Panc1 (cell line): ENCODE data around the gene PARD3. TPM values are rescaled to one million over a fixed set of nuclear protein-coding genes. Genes with fewer than 3 reads are reported as not detected.

Experiments used
- ATAC-seq: fragments of 200-7000 bp; cut with Tn5 transposase; 2 replicates; pipeline ENCODE4 v1.9.1; 2020; ENCODE audit warnings: mild to moderate bottlenecking, moderate library complexity
- BruUV-seq: library from RNA; stranded (reverse); fragments of 400-500 nt; replicated peaks from 2 replicates; lab custom pipeline; 2021; lab: Mats Ljungman, UMichigan
- CTCF ChIA-PET: fragments of 300-600 bp; sonication (Branson Sonifier 250); formaldehyde crosslinking; loops from one replicate; lab custom pipeline; 2022; ENCODE audit warnings: antibody characterized with exemption; lab: Charles Lee
- POLR2A ChIA-PET: fragments of 300-600 bp; sonication (Branson Sonifier 250); formaldehyde crosslinking; loops from one replicate; lab custom pipeline; 2022; ENCODE audit warnings: antibody characterized with exemption; lab: Charles Lee
- DNase-seq: peaks from one replicate; pipeline ENCODE4 v3.0.0-alpha.2; 2010; ENCODE audit warnings: low read depth, low spot score
- H3K27ac ChIP-seq: 2 replicates; pipeline ENCODE4 v1.5.1; 2011; ENCODE audit warnings: mild to moderate bottlenecking, low read length, inconsistent platforms
- H3K27me3 ChIP-seq: fragments of 200-500 bp; sonication (Bioruptor generic); 2 replicates; pipeline ENCODE4 v1.6.0; 2014; ENCODE audit warnings: low read length, inconsistent platforms; ENCODE audit not compliant: control insufficient read depth, insufficient read depth
- H3K36me3 ChIP-seq: fragments of 200-500 bp; sonication (Bioruptor generic); 2 replicates; pipeline ENCODE4 v1.5.1; 2014; ENCODE audit warnings: inconsistent platforms, mild to moderate bottlenecking, low read length, moderate library complexity; ENCODE audit not compliant: control insufficient read depth, insufficient read depth
- H3K4me1 ChIP-seq: 2 replicates; pipeline ENCODE4 v1.5.1; 2011; ENCODE audit warnings: inconsistent platforms, mild to moderate bottlenecking, low read length, moderate library complexity; ENCODE audit not compliant: control insufficient read depth, insufficient read depth
- H3K4me3 ChIP-seq, 2 experiments: 2 replicates each; pipeline ENCODE4 v1.5.1; 2011 to 2012; ENCODE audit warnings: low read depth in 2 of 2, low read length in 2 of 2, mild to moderate bottlenecking in 2 of 2, inconsistent platforms in 1 of 2, moderate library complexity in 1 of 2
- H3K9me3 ChIP-seq: fragments of 200-500 bp; sonication (Bioruptor generic); 2 replicates; pipeline ENCODE4 v1.5.1; 2014; ENCODE audit warnings: low read depth, mild to moderate bottlenecking, inconsistent platforms, low read length, moderate library complexity; ENCODE audit not compliant: control insufficient read depth, insufficient read depth
- CTCF ChIP-seq: fragments of 450-650 bp; IDR thresholded peaks from 2 replicates; pipeline ENCODE4 v1.5.1; 2017; ENCODE audit warnings: mild to moderate bottlenecking
- POLR2AphosphoS5 ChIP-seq: IDR thresholded peaks from 2 replicates; pipeline ENCODE4 v1.6.1; 2012; ENCODE audit warnings: mild to moderate bottlenecking, low read depth, low read length, moderate library complexity
- REST ChIP-seq, 2 experiments: IDR thresholded peaks; 2 replicates each; pipeline ENCODE4 v1.6.1; 2011 to 2012; ENCODE audit warnings: low read depth in 2 of 2, control low read depth in 1 of 2, low read length in 1 of 2, mild to moderate bottlenecking in 1 of 2, moderate library complexity in 1 of 2; ENCODE audit not compliant: insufficient read depth in 1 of 2
- SIN3A ChIP-seq: IDR thresholded peaks from 2 replicates; pipeline ENCODE4 v1.6.1; 2012; ENCODE audit warnings: low read depth, mild to moderate bottlenecking, low read length, moderate library complexity, borderline replicate concordance; ENCODE audit not compliant: insufficient read depth
- TCF7L2 ChIP-seq: IDR thresholded peaks from 2 replicates; pipeline ENCODE4 v1.6.1; 2011; ENCODE audit warnings: mild to moderate bottlenecking, low read depth, low read length, inconsistent platforms
- in situ Hi-C: cut with HindIII; loops from 2 replicates; pipeline ENCODE4 v1.10.0; 2016; ENCODE audit warnings: low sequenced_read_pairs, low pct_unique_long_range_greater_than_20kb
- intact Hi-C: fragments of 100-400 bp; cut with micrococcal nuclease; formaldehyde crosslinking; loops from one replicate; pipeline ENCODE4 v1.10.0; 2022; ENCODE audit not compliant: unreplicated experiment
- total RNA-seq: library from RNA; stranded (reverse); gene quantifications from one replicate; pipeline ENCODE4 v1.2.1, GENCODE V29; 2021; ENCODE audit not compliant: unreplicated experiment

Gene PARD3
- total RNA-seq, 1 experiment from 2014 or later: 29.8 TPM

GRCh38 chr10:34241226-34242000 lies 573.7 kb downstream of the PARD3 start:
- no TSS peak for BruUV-seq
- Histone ChIP-seq H3K27ac (no peak overlapping the region), H3K27me3 (no peaks in the 10 kb centered on the region), H3K36me3 (no peaks in the 10 kb centered on the region), H3K4me3 (no peak overlapping the region), H3K9me3 (no peaks in the 10 kb centered on the region), H3K4me1 (no peaks in the 10 kb centered on the region)
- ChIA-PET POLR2A (interaction anchor here (0.6 kb wide), 1 partner anchor 703 kb away, joined by 4 read pairs; no protein-coding TSS in a partner anchor), CTCF (no interaction called here)
- no peak for DNase-seq
- in situ Hi-C loops (no loop called here), intact Hi-C loops (no loop called here)
- TF ChIP-seq REST (IDR thresholded peaks at IDR 0.05; ENCODE audit: insufficient read depth in 1 of 2, low read depth in 2 of 2, low read length in 1 of 2) (no peak), TCF7L2 (no peak), POLR2AphosphoS5 (no peak), SIN3A (no peak), CTCF (no peak)
- no peak for ATAC-seq

- ChIA-PET CTCF (no interaction called here), POLR2A (no interaction called here)
- Histone ChIP-seq H3K4me1 (no peaks in the 10 kb centered on the region), H3K27me3 (no peaks in the 10 kb centered on the region), H3K36me3 (no peaks in the 10 kb centered on the region), H3K4me3 (no peak overlapping the region), H3K9me3 (no peaks in the 10 kb centered on the region), H3K27ac (no peak overlapping the region)
- intact Hi-C loops (no loop called here), in situ Hi-C loops (no loop called here)
- TF ChIP-seq POLR2AphosphoS5: no peak
- TF ChIP-seq CTCF: no peak
- no peak for TF ChIP-seq REST (IDR thresholded peaks at IDR 0.05; ENCODE audit: insufficient read depth in 1 of 2, low read depth in 2 of 2, low read length in 1 of 2)
- no peak for TF ChIP-seq TCF7L2
- no peak for TF ChIP-seq SIN3A
- BruUV-seq: no TSS peak
- ATAC-seq: no peak
- DNase-seq: no peak
Observed at GRCh38 chr10:34240039-34240438, 575.1 kb downstream of the PARD3 start.
